NCI-H2196 (cell line): Measurements from ENCODE around the gene CDYL2.

Experiments used
- DNase-seq: peaks from one replicate; lab custom pipeline; 2025; ENCODE audit not compliant: unreplicated experiment; lab: John Stamatoyannopoulos, UW

The CDYL2 gene

GRCh38 chr16:80711406-80711805, 93.0 kb downstream of the CDYL2 start:
- no peak for DNase-seq

- no peak for DNase-seq
Observed at GRCh38 chr16:80710918-80711317, 93.5 kb downstream of the CDYL2 start.

- no peak for DNase-seq
Observed at GRCh38 chr16:80708823-80709222, 95.6 kb downstream of the CDYL2 start.

GRCh38 chr16:80707686-80708085, 96.7 kb downstream of the CDYL2 start:
- no peak for DNase-seq

GRCh38 chr16:80705596-80705995, 98.8 kb downstream of the CDYL2 start:
- DNase-seq: no peak

- no peak for DNase-seq
Observed at GRCh38 chr16:80704751-80705505, 99.5 kb downstream of the CDYL2 start.

GRCh38 chr16:80703131-80704071, 101.0 kb downstream of the CDYL2 start:
- no peak for DNase-seq

- no peak for DNase-seq
Observed at GRCh38 chr16:80702696-80703095, 101.7 kb downstream of the CDYL2 start.

- DNase-seq: no peak
Observed at GRCh38 chr16:80700558-80700957, 103.8 kb downstream of the CDYL2 start.

GRCh38 chr16:80695020-80695419, 109.4 kb downstream of the CDYL2 start:
- DNase-seq: no peak

- no peak for DNase-seq
Observed at GRCh38 chr16:80693553-80693952, 110.8 kb downstream of the CDYL2 start.

- no peak for DNase-seq
Observed at GRCh38 chr16:80692270-80692669, 112.1 kb downstream of the CDYL2 start.

- DNase-seq: no peak
Observed at GRCh38 chr16:80691111-80691741, 113.2 kb downstream of the CDYL2 start.

GRCh38 chr16:80689487-80689886, 114.9 kb downstream of the CDYL2 start:
- no peak for DNase-seq

GRCh38 chr16:80687606-80688005, 116.8 kb downstream of the CDYL2 start:
- DNase-seq: no peak

- no peak for DNase-seq
Observed at GRCh38 chr16:80684906-80685305, 119.5 kb downstream of the CDYL2 start.

GRCh38 chr16:80684136-80684765, 120.1 kb downstream of the CDYL2 start:
- DNase-seq: no peak

GRCh38 chr16:80683646-80684045, 120.8 kb downstream of the CDYL2 start:
- DNase-seq: no peak

GRCh38 chr16:80682421-80683070, 121.9 kb downstream of the CDYL2 start:
- DNase-seq: no peak

- DNase-seq: no peak
Observed at GRCh38 chr16:80681436-80681835, 123.0 kb downstream of the CDYL2 start.

GRCh38 chr16:80680839-80681238, 123.6 kb downstream of the CDYL2 start:
- no peak for DNase-seq
